Ectodermal cell (in vitro differentiated cells): ENCODE measurements around the gene MLLT10.

ENCODE experiments used
- H3K27ac ChIP-seq: 2 replicates; pipeline ENCODE4 v1.7.0; 2013; ENCODE audit warnings: mild to moderate bottlenecking, low read depth, low read length; ENCODE audit not compliant: insufficient read depth, poor library complexity, severe bottlenecking
- H3K27me3 ChIP-seq: 2 replicates; pipeline ENCODE4 v1.7.0; 2013; ENCODE audit warnings: mild to moderate bottlenecking, low read length; ENCODE audit not compliant: insufficient read depth, control insufficient read depth, poor library complexity, severe bottlenecking
- H3K36me3 ChIP-seq: one replicate; pipeline ENCODE4 v1.7.0; 2013; ENCODE audit warnings: low read length; ENCODE audit not compliant: control insufficient read depth, insufficient read depth
- H3K4me1 ChIP-seq: one replicate; pipeline ENCODE4 v1.7.0; 2013; ENCODE audit warnings: low read length; ENCODE audit not compliant: control insufficient read depth, insufficient read depth
- H3K4me3 ChIP-seq: 2 replicates; pipeline ENCODE4 v1.7.0; 2013; ENCODE audit warnings: low read depth, low read length, control low read depth; ENCODE audit not compliant: insufficient read depth
- H3K9me3 ChIP-seq: 2 replicates; pipeline ENCODE4 v1.7.0; 2013; ENCODE audit warnings: mild to moderate bottlenecking, low read length, moderate library complexity; ENCODE audit not compliant: control insufficient read depth
- WGBS, 2 experiments: methylation state at CpG; one replicate each; pipeline ENCODE4 v1.1.7; 2013; ENCODE audit warnings: missing lambda C conversion rate in 2 of 2; 5-methylcytosine and 5-hydroxymethylcytosine counted together

MLLT10 gene

GRCh38 chr10:21689881-21690280, 155.8 kb downstream of the MLLT10 start:
- no peak overlapping the region for H3K4me3 ChIP-seq
- no peaks in the 10 kb centered on the region for H3K4me1 ChIP-seq
- H3K27me3 ChIP-seq, result no peaks in the 10 kb centered on the region
- H3K27ac ChIP-seq, result no peak overlapping the region
- H3K36me3 ChIP-seq, result no peaks in the 10 kb centered on the region
- H3K9me3 ChIP-seq, result no peaks in the 10 kb centered on the region

- no CpG with 5 or more reads among the region's 1 CpG for WGBS, 2 experiments
- no peak overlapping the region for H3K4me3 ChIP-seq
- H3K4me1 ChIP-seq, result no peaks in the 10 kb centered on the region
- H3K27me3 ChIP-seq, result no peaks in the 10 kb centered on the region
- peaks cover 1% of the 10 kb centered on the region for H3K36me3 ChIP-seq
- H3K9me3 ChIP-seq, result no peaks in the 10 kb centered on the region
- H3K27ac ChIP-seq, result no peak overlapping the region
Observed at GRCh38 chr10:21692916-21693315, 158.9 kb downstream of the MLLT10 start.

DNA sequence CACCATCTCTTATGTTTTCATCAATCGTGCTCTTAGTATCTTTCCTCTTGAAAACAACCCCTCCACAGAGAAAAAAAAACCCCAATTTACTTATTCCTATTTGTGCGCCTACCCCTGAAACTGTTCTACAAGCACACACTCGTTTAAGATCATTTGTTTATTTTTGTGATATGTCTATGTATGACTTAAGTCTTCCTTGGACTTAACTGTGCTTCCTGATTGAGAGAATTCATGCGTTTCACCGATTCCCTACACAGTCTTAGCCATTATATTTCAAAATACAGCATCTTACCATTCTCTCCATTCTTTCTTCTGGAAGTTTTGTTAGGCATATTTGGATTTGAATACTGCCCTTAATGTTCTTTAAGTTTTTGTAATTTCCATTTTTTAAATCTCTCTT, 159.4 kb downstream of the MLLT10 start:
- Histone ChIP-seq H3K36me3 (peaks cover 7% of the 10 kb centered on the region), H3K4me3 (no peak overlapping the region), H3K27ac (no peak overlapping the region), H3K9me3 (no peaks in the 10 kb centered on the region), H3K27me3 (no peaks in the 10 kb centered on the region), H3K4me1 (no peaks in the 10 kb centered on the region)
- WGBS, 2 experiments, result 92 to 95% methylated on average over 3 to 4 of the region's 5 CpGs

DNA sequence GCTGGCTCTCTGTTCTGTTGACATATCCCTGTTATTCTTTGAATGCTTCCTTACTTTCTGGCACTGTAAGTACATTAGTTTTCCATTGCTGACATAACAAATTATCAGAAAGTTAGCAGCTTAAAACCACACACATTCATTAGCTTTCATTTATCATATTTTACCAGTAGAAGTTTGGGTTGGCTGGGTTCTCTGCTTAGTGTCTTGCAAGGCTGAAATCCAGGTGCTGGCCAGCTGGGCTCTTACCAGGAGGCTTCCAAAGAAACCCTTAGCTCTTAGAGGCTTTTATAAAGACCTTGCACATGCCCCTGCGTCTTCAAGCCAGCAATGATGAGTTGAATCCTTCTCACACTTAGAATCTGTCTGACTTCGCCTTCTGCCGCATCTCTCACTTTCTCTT, 160.6 kb downstream of the MLLT10 start:
- WGBS, 2 experiments, result 89 to 94% methylated on average over 3 of the region's 3 CpGs
- Histone ChIP-seq H3K27me3 (no peaks in the 10 kb centered on the region), H3K9me3 (peaks cover 4% of the 10 kb centered on the region), H3K27ac (no peak overlapping the region), H3K4me3 (no peak overlapping the region), H3K36me3 (peaks cover 16% of the 10 kb centered on the region), H3K4me1 (no peaks in the 10 kb centered on the region)

DNA sequence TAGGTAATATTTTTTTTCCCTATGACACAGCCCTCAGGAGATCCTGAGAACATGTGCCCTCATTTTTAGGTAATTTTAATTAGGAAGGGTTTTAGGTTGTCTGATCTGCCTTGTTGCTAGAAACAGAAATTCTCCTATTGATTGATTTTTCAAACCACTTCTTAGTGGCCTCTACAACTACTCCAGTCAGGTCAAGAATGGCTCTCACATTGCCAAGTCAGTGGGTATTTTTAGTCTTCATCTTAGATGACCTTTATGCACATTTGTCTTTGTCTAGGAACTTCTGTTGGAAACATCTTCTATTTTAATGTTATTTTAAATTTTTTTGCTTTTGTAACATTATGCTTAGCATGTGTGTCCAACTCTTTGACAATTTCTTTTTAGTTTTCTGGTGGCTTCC, 162.3 kb downstream of the MLLT10 start:
- no peak overlapping the region for H3K4me3 ChIP-seq
- peaks cover 4% of the 10 kb centered on the region for H3K9me3 ChIP-seq
- no peak overlapping the region for H3K27ac ChIP-seq
- H3K36me3 ChIP-seq, result peaks cover 19% of the 10 kb centered on the region
- H3K27me3 ChIP-seq, result no peaks in the 10 kb centered on the region
- no peaks in the 10 kb centered on the region for H3K4me1 ChIP-seq

DNA sequence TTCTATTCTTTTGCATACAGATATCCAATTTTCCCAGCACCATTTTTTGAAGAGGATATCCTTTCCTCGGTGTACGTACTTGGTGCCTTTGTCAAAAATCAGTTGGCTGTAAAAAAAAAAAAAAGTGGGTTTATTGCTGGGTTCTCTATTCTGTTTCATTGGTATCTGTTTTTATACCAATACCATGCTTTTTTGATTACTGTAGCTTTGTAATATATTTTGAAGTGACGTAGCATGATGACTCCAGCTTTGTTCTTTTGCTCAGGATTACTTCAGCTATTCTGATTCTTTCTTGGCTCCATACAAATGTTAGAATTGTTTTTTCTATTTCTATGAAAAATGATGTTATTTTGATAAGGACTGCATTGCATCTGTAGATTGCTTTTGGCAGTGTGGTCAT, 165.5 kb downstream of the MLLT10 start:
- 96 to 100% methylated on average over 2 to 3 of the region's 3 CpGs for WGBS, 2 experiments
- Histone ChIP-seq H3K27ac (no peak overlapping the region), H3K4me1 (no peaks in the 10 kb centered on the region), H3K27me3 (no peaks in the 10 kb centered on the region), H3K36me3 (peaks cover 19% of the 10 kb centered on the region), H3K9me3 (peaks cover 4% of the 10 kb centered on the region), H3K4me3 (no peak overlapping the region)

GRCh38 chr10:21700474-21700873, 166.4 kb downstream of the MLLT10 start:
- Histone ChIP-seq H3K27ac (no peak overlapping the region), H3K27me3 (no peaks in the 10 kb centered on the region), H3K9me3 (peaks cover 4% of the 10 kb centered on the region), H3K4me3 (no peak overlapping the region), H3K36me3 (peaks cover 19% of the 10 kb centered on the region), H3K4me1 (no peaks in the 10 kb centered on the region)
- WGBS, 2 experiments, result 95 to 99% methylated on average over 2 of the region's 2 CpGs

- H3K27ac ChIP-seq, result no peak overlapping the region
- peaks cover 4% of the 10 kb centered on the region for H3K9me3 ChIP-seq
- no peaks in the 10 kb centered on the region for H3K27me3 ChIP-seq
- H3K36me3 ChIP-seq, result peaks cover 22% of the 10 kb centered on the region
- H3K4me1 ChIP-seq, result no peaks in the 10 kb centered on the region
- no CpG with 5 or more reads among the region's 2 CpGs for whole genome bisulfite sequencing, 2 experiments
- H3K4me3 ChIP-seq, result no peak overlapping the region
Observed at GRCh38 chr10:21702633-21703111, 168.6 kb downstream of the MLLT10 start.

GRCh38 chr10:21705142-21705827, 171.3 kb downstream of the MLLT10 start:
- H3K4me1 ChIP-seq, result no peaks in the 10 kb centered on the region
- 97 to 98% methylated on average over 5 of the region's 5 CpGs for WGBS, 2 experiments
- no peak overlapping the region for H3K27ac ChIP-seq
- peaks cover 3% of the 10 kb centered on the region for H3K36me3 ChIP-seq
- H3K9me3 ChIP-seq, result no peaks in the 10 kb centered on the region
- no peaks in the 10 kb centered on the region for H3K27me3 ChIP-seq
- no peak overlapping the region for H3K4me3 ChIP-seq

GRCh38 chr10:21705828-21706176, 171.8 kb downstream of the MLLT10 start:
- no peaks in the 10 kb centered on the region for H3K9me3 ChIP-seq
- no peak overlapping the region for H3K27ac ChIP-seq
- no peak overlapping the region for H3K4me3 ChIP-seq
- no peaks in the 10 kb centered on the region for H3K27me3 ChIP-seq
- 91 to 99% methylated on average over 1 to 2 of the region's 2 CpGs for WGBS, 2 experiments
- no peaks in the 10 kb centered on the region for H3K4me1 ChIP-seq
- peaks cover 3% of the 10 kb centered on the region for H3K36me3 ChIP-seq

GRCh38 chr10:21707498-21707897, 173.5 kb downstream of the MLLT10 start:
- WGBS, 2 experiments, result 96 to 100% methylated on average over 3 of the region's 3 CpGs
- H3K36me3 ChIP-seq, result peaks cover 3% of the 10 kb centered on the region
- no peaks in the 10 kb centered on the region for H3K9me3 ChIP-seq
- no peak overlapping the region for H3K27ac ChIP-seq
- no peaks in the 10 kb centered on the region for H3K4me1 ChIP-seq
- H3K27me3 ChIP-seq, result no peaks in the 10 kb centered on the region
- H3K4me3 ChIP-seq, result no peak overlapping the region
